ENCODE measurements around the gene ARSI.

ARSI gene

GRCh38 chr5:150302301-150303069 is at the start of gene ARSI:
TSS of gene ARSI (minus strand) at chr5:150302905. CDS start at chr5:150302373, 532 bp downstream.
- FAIRE-seq: peak; percentile 96

- FAIRE-seq: peak; percentile 89
Measured at GRCh38 chr5:150350524-150351344, 48.0 kb upstream of the ARSI start.

- FAIRE-seq: no peak
Measured at GRCh38 chr5:150349681-150350275, 47.1 kb upstream of the ARSI start.

- FAIRE-seq: no peak
Measured at GRCh38 chr5:150347451-150347850, 44.7 kb upstream of the ARSI start.

- FAIRE-seq: no peak
Measured at GRCh38 chr5:150347003-150347402, 44.3 kb upstream of the ARSI start.

GRCh38 chr5:150346592-150346991 is 43.9 kb upstream of the ARSI start:
- no peak for FAIRE-seq

- FAIRE-seq: no peak
Measured at GRCh38 chr5:150345716-150346115, 43.0 kb upstream of the ARSI start.

GRCh38 chr5:150343994-150344631 is 41.4 kb upstream of the ARSI start:
- FAIRE-seq: no peak

GRCh38 chr5:150342583-150342982 is 39.9 kb upstream of the ARSI start:
- no peak for FAIRE-seq

- FAIRE-seq: no peak
Measured at GRCh38 chr5:150341989-150342388, 39.3 kb upstream of the ARSI start.

GRCh38 chr5:150341331-150341730 is 38.6 kb upstream of the ARSI start:
- no peak for FAIRE-seq

- no peak for FAIRE-seq
Measured at GRCh38 chr5:150340614-150341255, 38.0 kb upstream of the ARSI start.

GRCh38 chr5:150339841-150340240 is 37.1 kb upstream of the ARSI start:
- no peak for FAIRE-seq

- no peak for FAIRE-seq
Measured at GRCh38 chr5:150339165-150339564, 36.5 kb upstream of the ARSI start.

GRCh38 chr5:150338546-150338945 is 35.8 kb upstream of the ARSI start:
- no peak for FAIRE-seq

- no peak for FAIRE-seq
Measured at GRCh38 chr5:150335778-150336177, 33.1 kb upstream of the ARSI start.

GRCh38 chr5:150333400-150333799 is 30.7 kb upstream of the ARSI start:
- FAIRE-seq: no peak

GRCh38 chr5:150329881-150330876 is 27.5 kb upstream of the ARSI start:
- no peak for FAIRE-seq

- no peak for FAIRE-seq
Measured at GRCh38 chr5:150329038-150329437, 26.3 kb upstream of the ARSI start.

- no peak for FAIRE-seq
Measured at GRCh38 chr5:150328515-150328914, 25.8 kb upstream of the ARSI start.

GRCh38 chr5:150327139-150327538 is 24.4 kb upstream of the ARSI start:
- FAIRE-seq: no peak

All from G401.6 (cell line).